ENCODE results near the gene UBE2O. TPM values are rescaled to one million over a fixed set of nuclear protein-coding genes. Genes with fewer than 3 reads are reported as not detected.

The UBE2O gene
- total and polyA plus RNA-seq, 4 donors: 3.3 to 71.5 (median 9.2) TPM

- Histone ChIP-seq H3K27ac (ENCODE audit: low read depth in 1 of 2, low read length in 2 of 2) (no peak overlapping the region), H3K36me3 (ENCODE audit: control insufficient read depth in 4 of 4, insufficient read depth in 3 of 4, low read depth in 1 of 4, low read length in 3 of 4) (peaks cover 0 to 18% (median 5%) of the 10 kb centered on the region in 4 donors), H3K9me3 (ENCODE audit: control insufficient read depth in 4 of 4, low read length in 3 of 4) (no peaks in the 10 kb centered on the region), H3K27me3 (ENCODE audit: control insufficient read depth in 4 of 4, insufficient read depth in 4 of 4, low read length in 3 of 4) (no peaks in the 10 kb centered on the region), H3K9ac (ENCODE audit: low read depth in 1 of 2, low read length in 2 of 2) (no peak overlapping the region), H3K4me1 (ENCODE audit: control insufficient read depth in 4 of 4, insufficient read depth in 4 of 4, low read length in 3 of 4) (peaks cover 0 to 4% (median 0%) of the 10 kb centered on the region in 4 donors), H3K4me3 (ENCODE audit: low read depth in 1 of 3, low read length in 3 of 3) (no peak overlapping the region)
- no peak for DNase-seq (ENCODE audit: low spot score)
- WGBS: 75% methylated on average over 8 of the region's 8 CpGs
- no peak for TF ChIP-seq HNF4A (conservative IDR thresholded peaks at IDR 0.05)
- TF ChIP-seq GABPA (IDR thresholded peaks at IDR 0.05 in 1 of 2, conservative IDR thresholded peaks at IDR 0.05 in 1 of 2): no peak
- no peak for TF ChIP-seq MAX (IDR thresholded peaks at IDR 0.05)
- TF ChIP-seq JUND (IDR thresholded peaks at IDR 0.05): no peak
- TF ChIP-seq HNF4G (IDR thresholded peaks at IDR 0.05): no peak
- TF ChIP-seq TAF1 (conservative IDR thresholded peaks at IDR 0.05): no peak
- TF ChIP-seq ATF3 (IDR thresholded peaks at IDR 0.05): no peak
- no peak for TF ChIP-seq RXRA (IDR thresholded peaks at IDR 0.05)
- no peak for TF ChIP-seq FOXA2 (IDR thresholded peaks at IDR 0.05)
- TF ChIP-seq YY1 (IDR thresholded peaks at IDR 0.05): no peak
- TF ChIP-seq SP1 (IDR thresholded peaks at IDR 0.05): no peak
- no peak for TF ChIP-seq FOXA1 (IDR thresholded peaks at IDR 0.05)
- no peak for TF ChIP-seq REST (IDR thresholded peaks at IDR 0.05)
- TF ChIP-seq RAD21 (IDR thresholded peaks at IDR 0.05): no peak
- TF ChIP-seq CTCF (IDR thresholded peaks at IDR 0.05; ENCODE audit: low read depth, low read length, missing input control): no peak
- TF ChIP-seq NR2F2 (IDR thresholded peaks at IDR 0.05): no peak
- no peak for TF ChIP-seq EGR1 (IDR thresholded peaks at IDR 0.05; ENCODE audit: low read depth in 2 of 2)
Observed at GRCh38 chr17:76467809-76468633, 15.1 kb upstream of the UBE2O start.

GRCh38 chr17:76467366-76467765 is 14.4 kb upstream of the UBE2O start, which contains the start of gene AANAT:
Gene AANAT, plus strand, starts transcription at chr17:76467603. Its CDS starts 1,144 bp downstream, at chr17:76468747.
- Histone ChIP-seq H3K27me3 (ENCODE audit: control insufficient read depth in 4 of 4, insufficient read depth in 4 of 4, low read length in 3 of 4) (no peaks in the 10 kb centered on the region), H3K9me3 (ENCODE audit: control insufficient read depth in 4 of 4, low read length in 3 of 4) (no peaks in the 10 kb centered on the region), H3K9ac (ENCODE audit: low read depth in 1 of 2, low read length in 2 of 2) (no peak within 1 kb of the TSS), H3K4me1 (ENCODE audit: control insufficient read depth in 4 of 4, insufficient read depth in 4 of 4, low read length in 3 of 4) (peaks cover 0 to 4% (median 0%) of the 10 kb centered on the region in 4 donors), H3K27ac (ENCODE audit: low read depth in 1 of 2, low read length in 2 of 2) (no peak within 1 kb of the TSS), H3K4me3 (ENCODE audit: low read depth in 1 of 3, low read length in 3 of 3) (no peak within 1 kb of the TSS), H3K36me3 (ENCODE audit: control insufficient read depth in 4 of 4, insufficient read depth in 3 of 4, low read depth in 1 of 4, low read length in 3 of 4) (peaks cover 0 to 13% (median 2%) of the 10 kb centered on the region in 4 donors)
- DNase-seq (ENCODE audit: low spot score): no peak
- 83% methylated on average over 11 of the region's 11 CpGs for WGBS
- TF ChIP-seq RAD21 (IDR thresholded peaks at IDR 0.05) (no peak), ATF3 (IDR thresholded peaks at IDR 0.05) (no peak), YY1 (IDR thresholded peaks at IDR 0.05) (no peak), FOXA1 (IDR thresholded peaks at IDR 0.05) (no peak), FOXA2 (IDR thresholded peaks at IDR 0.05) (no peak)

Measured in liver (tissue), 9 donors.